Measurements from ENCODE around the gene ATP1A2. TPM values are rescaled to one million over a fixed set of nuclear protein-coding genes. Genes with fewer than 3 reads are reported as not detected.

The ATP1A2 gene
- total and polyA plus RNA-seq, 10 of the 15 experiments (the other 5 are each of a cell fraction or from before 2014, with no cell fraction given) = 0.15 TPM; not detected in 9

- H3K27ac ChIP-seq (ENCODE audit: control insufficient read depth, insufficient read depth) = no peak overlapping the region
- H3K4me3 ChIP-seq = no peak overlapping the region
- TF ChIP-seq PRDM15 (CRISPR knock-in tag; IDR thresholded peaks at IDR 0.05) = no peak
- no peak for TF ChIP-seq STAT1 (conservative IDR thresholded peaks at IDR 0.05)
- TF ChIP-seq TARDBP (IDR thresholded peaks at IDR 0.05; ENCODE audit: borderline replicate concordance) = no peak
- no peak for TF ChIP-seq TAF1 (IDR thresholded peaks at IDR 0.05; ENCODE audit: borderline replicate concordance, low read depth, low read length)
- TF ChIP-seq SP1 (IDR thresholded peaks at IDR 0.05; ENCODE audit: low read depth, low read length) = no peak
- TF ChIP-seq SUPT20H (IDR thresholded peaks at IDR 0.05; ENCODE audit: borderline replicate concordance, control insufficient read depth, low read depth, low read length) = no peak
- TF ChIP-seq IRF5 (IDR thresholded peaks at IDR 0.05; ENCODE audit: borderline replicate concordance) = no peak
- TF ChIP-seq ATF7 (IDR thresholded peaks at IDR 0.05; ENCODE audit: low read depth) = no peak
- TF ChIP-seq EP300 (IDR thresholded peaks at IDR 0.05; ENCODE audit: borderline replicate concordance in 1 of 2, control insufficient read depth in 1 of 2, low read depth in 2 of 2, low read length in 2 of 2) = no peak
- TF ChIP-seq SMC3 (IDR thresholded peaks at IDR 0.05; ENCODE audit: borderline replicate concordance, low read length) = no peak
- CTCF ChIA-PET = interaction anchor here (0.6 to 8.7 kb wide), 19 partner anchors 11 to 185 kb away, joined by 3 to 273 read pairs (median 13); partner anchors contain the start of gene PEX19
- H3K4me1 ChIP-seq (ENCODE audit: control insufficient read depth, insufficient read depth, low read length) = peaks cover 21% of the 10 kb centered on the region
- intact Hi-C loops (cut with micrococcal nuclease; ENCODE audit: unreplicated experiment) = loop anchor here (5.0 kb wide), 1 partner anchor 415 kb away; no protein-coding TSS in a partner anchor
- FAIRE-seq (no peak), DNase-seq (ENCODE audit: low read depth, low spot score) (no peak), ATAC-seq (no peak)
- BruUV-seq (replicated peaks) = no TSS peak
- H2AFZ ChIP-seq (ENCODE audit: control insufficient read depth, low read depth, low read length) = no peak overlapping the region
- POLR2A ChIA-PET = interaction anchor here (1.5 to 2.1 kb wide), 3 partner anchors 12 to 99 kb away, joined by 4 to 10 read pairs (median 6); no protein-coding TSS in a partner anchor
- no peaks in the 10 kb centered on the region for H3K36me3 ChIP-seq (ENCODE audit: control insufficient read depth in 2 of 2, insufficient read depth in 2 of 2, low read length in 1 of 2)
- H4K20me1 ChIP-seq (ENCODE audit: control insufficient read depth, insufficient read depth) = no peaks in the 10 kb centered on the region
- peaks cover 0 to 3% of the 10 kb centered on the region in 2 experiments; a peak in 1 of 4 replicates for H3K27me3 ChIP-seq (replicated peaks in 1 of 2; ENCODE audit: control insufficient read depth in 2 of 2, insufficient read depth in 2 of 2, low read length in 1 of 2)
- H3K79me2 ChIP-seq (ENCODE audit: control insufficient read depth, insufficient read depth, low read length) = no peaks in the 10 kb centered on the region
- H3K4me2 ChIP-seq (ENCODE audit: control insufficient read depth, insufficient read depth) = no peak overlapping the region
- no peak overlapping the region for H3K9ac ChIP-seq (ENCODE audit: control insufficient read depth, insufficient read depth, low read length)
- no peaks in the 10 kb centered on the region for H3K9me3 ChIP-seq (replicated peaks; ENCODE audit: control insufficient read depth, insufficient read depth, low read length)
- in situ Hi-C loops (cut with MboI) = loop anchor here (5.0 kb wide), 1 partner anchor 100 kb away; no protein-coding TSS in a partner anchor
- SMC1A ChIA-PET (ENCODE audit: uncharacterized antibody, unreplicated experiment) = interaction anchor here (0.8 to 5.6 kb wide), 17 partner anchors 9 to 183 kb away, joined by 3 to 123 read pairs (median 9); partner anchors contain the start of gene PEX19
- RAD21 ChIA-PET (ENCODE audit: unreplicated experiment) = interaction anchor here (0.6 to 5.4 kb wide), 11 partner anchors 17 to 186 kb away, joined by 3 to 128 read pairs (median 12); no protein-coding TSS in a partner anchor
These were observed 76.7 kb downstream of the ATP1A2 start for GRCh38 chr1:160192234-160192633.

Other genes with a start within 250 kb of the ATP1A2 start
Only the 7 nearest of the 15 such genes appear.
- 4.6 and 6.0 TPM in 2 replicates for gene PIGM, start 83.8 kb upstream of the ATP1A2 start, total RNA-seq (2014; rRNA removed)
- gene PIGM, start 83.8 kb upstream of the ATP1A2 start, total RNA-seq (2014; rRNA removed; fragmentation: Illumina TruSeq; extraction: Trizol) = 4.4 and 4.5 TPM in 2 replicates
- 4.1 and 4.4 TPM in 2 replicates for gene PIGM, start 83.8 kb upstream of the ATP1A2 start, total RNA-seq (2021)
- gene PIGM, start 83.8 kb upstream of the ATP1A2 start, polyA plus RNA-seq (2011; rRNA removed) = 4.6 and 5.1 TPM in 2 replicates
- gene PIGM, start 83.8 kb upstream of the ATP1A2 start, polyA plus RNA-seq (2014; fragmentation: Illumina TruSeq; extraction: Trizol) = 5.6 and 6.1 TPM in 2 replicates
- 1 to 10 TPM; 2.6 to 3.7 TPM for gene PIGM, start 83.8 kb upstream of the ATP1A2 start, polyA plus RNA-seq (2014; fragmentation: Nextera tagmentation; extraction: Ambion mirVana)
- gene PIGM, start 83.8 kb upstream of the ATP1A2 start, polyA plus RNA-seq (2014; rRNA removed) = 4.2 and 4.6 TPM in 2 replicates
- 1 to 10 TPM; 5.6 to 6.1 TPM for gene PIGM, start 83.8 kb upstream of the ATP1A2 start, polyA plus RNA-seq (2016; fragmentation: Nextera tagmentation; extraction: Ambion mirVana)
- gene KCNJ10, start 45.6 kb upstream of the ATP1A2 start, total RNA-seq (2014; rRNA removed) = 0.06 and 0.22 TPM in 2 replicates
- gene KCNJ10, start 45.6 kb upstream of the ATP1A2 start, total RNA-seq (2014; rRNA removed; fragmentation: Illumina TruSeq; extraction: Trizol) = not detected in 2 replicates
- not detected in 2 replicates for gene KCNJ10, start 45.6 kb upstream of the ATP1A2 start, total RNA-seq (2021)
- gene KCNJ10, start 45.6 kb upstream of the ATP1A2 start, polyA plus RNA-seq (2011; rRNA removed) = 0.09 and 0.11 TPM in 2 replicates
- 0.04 and 0.27 TPM in 2 replicates for gene KCNJ10, start 45.6 kb upstream of the ATP1A2 start, polyA plus RNA-seq (2014; fragmentation: Illumina TruSeq; extraction: Trizol)
- gene KCNJ10, start 45.6 kb upstream of the ATP1A2 start, polyA plus RNA-seq (2014; fragmentation: Nextera tagmentation; extraction: Ambion mirVana) = under 1 TPM; 0.07 to 0.29 TPM
- 0.01 TPM in 1 of 2 replicates, not detected in the other for gene KCNJ10, start 45.6 kb upstream of the ATP1A2 start, polyA plus RNA-seq (2014; rRNA removed)
- under 1 TPM; 0.12 to 0.20 TPM for gene KCNJ10, start 45.6 kb upstream of the ATP1A2 start, polyA plus RNA-seq (2016; fragmentation: Nextera tagmentation; extraction: Ambion mirVana)
- not detected in 2 replicates for gene KCNJ9, start 34.2 kb upstream of the ATP1A2 start, total RNA-seq (2014; rRNA removed)
- not detected in 2 replicates for gene KCNJ9, start 34.2 kb upstream of the ATP1A2 start, total RNA-seq (2014; rRNA removed; fragmentation: Illumina TruSeq; extraction: Trizol)
- not detected in 2 replicates for gene KCNJ9, start 34.2 kb upstream of the ATP1A2 start, total RNA-seq (2021)
- gene KCNJ9, start 34.2 kb upstream of the ATP1A2 start, polyA plus RNA-seq (2011; rRNA removed) = not detected in 2 replicates
- gene KCNJ9, start 34.2 kb upstream of the ATP1A2 start, polyA plus RNA-seq (2014; fragmentation: Illumina TruSeq; extraction: Trizol) = not detected in 2 replicates
- not detected for gene KCNJ9, start 34.2 kb upstream of the ATP1A2 start, polyA plus RNA-seq (2014; fragmentation: Nextera tagmentation; extraction: Ambion mirVana)
- gene KCNJ9, start 34.2 kb upstream of the ATP1A2 start, polyA plus RNA-seq (2014; rRNA removed) = not detected in 2 replicates
- under 1 TPM in 1 of 2 experiments, not detected in 1; 0.12 TPM for gene KCNJ9, start 34.2 kb upstream of the ATP1A2 start, polyA plus RNA-seq (2016; fragmentation: Nextera tagmentation; extraction: Ambion mirVana)
- 12.6 and 14.9 TPM in 2 replicates for gene IGSF8, start 17.1 kb upstream of the ATP1A2 start, total RNA-seq (2014; rRNA removed)
- 5.3 and 5.5 TPM in 2 replicates for gene IGSF8, start 17.1 kb upstream of the ATP1A2 start, total RNA-seq (2014; rRNA removed; fragmentation: Illumina TruSeq; extraction: Trizol)
- 23.0 and 24.7 TPM in 2 replicates for gene IGSF8, start 17.1 kb upstream of the ATP1A2 start, total RNA-seq (2021)
- 5.5 and 15.7 TPM in 2 replicates for gene IGSF8, start 17.1 kb upstream of the ATP1A2 start, polyA plus RNA-seq (2011; rRNA removed)
- 1.1 and 4.0 TPM in 2 replicates for gene IGSF8, start 17.1 kb upstream of the ATP1A2 start, polyA plus RNA-seq (2014; fragmentation: Illumina TruSeq; extraction: Trizol)
- 1 to 10 TPM in 1 of 2 experiments, under 1 TPM in 1; 0.64 to 1.2 TPM for gene IGSF8, start 17.1 kb upstream of the ATP1A2 start, polyA plus RNA-seq (2014; fragmentation: Nextera tagmentation; extraction: Ambion mirVana)
- gene IGSF8, start 17.1 kb upstream of the ATP1A2 start, polyA plus RNA-seq (2014; rRNA removed) = 14.9 and 19.2 TPM in 2 replicates
- gene IGSF8, start 17.1 kb upstream of the ATP1A2 start, polyA plus RNA-seq (2016; fragmentation: Nextera tagmentation; extraction: Ambion mirVana) = 10 to 100 TPM; 12.8 to 15.0 TPM
- gene ATP1A4, start 35.8 kb downstream of the ATP1A2 start, total RNA-seq (2014; rRNA removed) = 0.34 and 0.82 TPM in 2 replicates
- gene ATP1A4, start 35.8 kb downstream of the ATP1A2 start, total RNA-seq (2014; rRNA removed; fragmentation: Illumina TruSeq; extraction: Trizol) = 0.31 and 0.41 TPM in 2 replicates
- 0.62 TPM in 1 of 2 replicates, not detected in the other for gene ATP1A4, start 35.8 kb downstream of the ATP1A2 start, total RNA-seq (2021)
- gene ATP1A4, start 35.8 kb downstream of the ATP1A2 start, polyA plus RNA-seq (2011; rRNA removed) = 0.24 and 0.34 TPM in 2 replicates
- gene ATP1A4, start 35.8 kb downstream of the ATP1A2 start, polyA plus RNA-seq (2014; fragmentation: Illumina TruSeq; extraction: Trizol) = 0.76 and 0.81 TPM in 2 replicates
- 1 to 10 TPM in 1 of 2 experiments, under 1 TPM in 1; 0.75 to 1.0 TPM for gene ATP1A4, start 35.8 kb downstream of the ATP1A2 start, polyA plus RNA-seq (2014; fragmentation: Nextera tagmentation; extraction: Ambion mirVana)
- gene ATP1A4, start 35.8 kb downstream of the ATP1A2 start, polyA plus RNA-seq (2014; rRNA removed) = 0.46 and 0.79 TPM in 2 replicates
- under 1 TPM; 0.47 to 0.63 TPM for gene ATP1A4, start 35.8 kb downstream of the ATP1A2 start, polyA plus RNA-seq (2016; fragmentation: Nextera tagmentation; extraction: Ambion mirVana)
- gene CASQ1, start 74.8 kb downstream of the ATP1A2 start, total RNA-seq (2014; rRNA removed) = 0.28 and 0.38 TPM in 2 replicates
- 0.14 and 0.27 TPM in 2 replicates for gene CASQ1, start 74.8 kb downstream of the ATP1A2 start, total RNA-seq (2014; rRNA removed; fragmentation: Illumina TruSeq; extraction: Trizol)
- 0.21 and 0.40 TPM in 2 replicates for gene CASQ1, start 74.8 kb downstream of the ATP1A2 start, total RNA-seq (2021)
- 0.73 and 0.77 TPM in 2 replicates for gene CASQ1, start 74.8 kb downstream of the ATP1A2 start, polyA plus RNA-seq (2011; rRNA removed)
- 0.40 and 0.92 TPM in 2 replicates for gene CASQ1, start 74.8 kb downstream of the ATP1A2 start, polyA plus RNA-seq (2014; fragmentation: Illumina TruSeq; extraction: Trizol)
- gene CASQ1, start 74.8 kb downstream of the ATP1A2 start, polyA plus RNA-seq (2014; fragmentation: Nextera tagmentation; extraction: Ambion mirVana) = under 1 TPM; 0.22 to 0.61 TPM
- gene CASQ1, start 74.8 kb downstream of the ATP1A2 start, polyA plus RNA-seq (2014; rRNA removed) = 0.44 and 0.95 TPM in 2 replicates
- under 1 TPM; 0.10 to 0.42 TPM for gene CASQ1, start 74.8 kb downstream of the ATP1A2 start, polyA plus RNA-seq (2016; fragmentation: Nextera tagmentation; extraction: Ambion mirVana)
- 37.6 and 40.2 TPM in 2 replicates for gene PEA15, start 89.6 kb downstream of the ATP1A2 start, total RNA-seq (2014; rRNA removed)
- gene PEA15, start 89.6 kb downstream of the ATP1A2 start, total RNA-seq (2014; rRNA removed; fragmentation: Illumina TruSeq; extraction: Trizol) = 65.1 and 68.1 TPM in 2 replicates
- 66.2 and 69.1 TPM in 2 replicates for gene PEA15, start 89.6 kb downstream of the ATP1A2 start, total RNA-seq (2021)
- gene PEA15, start 89.6 kb downstream of the ATP1A2 start, polyA plus RNA-seq (2011; rRNA removed) = 173 and 185 TPM in 2 replicates
- 269 and 323 TPM in 2 replicates for gene PEA15, start 89.6 kb downstream of the ATP1A2 start, polyA plus RNA-seq (2014; fragmentation: Illumina TruSeq; extraction: Trizol)
- 10 to 100 TPM; 15.1 to 28.2 TPM for gene PEA15, start 89.6 kb downstream of the ATP1A2 start, polyA plus RNA-seq (2014; fragmentation: Nextera tagmentation; extraction: Ambion mirVana)
- 113 and 119 TPM in 2 replicates for gene PEA15, start 89.6 kb downstream of the ATP1A2 start, polyA plus RNA-seq (2014; rRNA removed)
- gene PEA15, start 89.6 kb downstream of the ATP1A2 start, polyA plus RNA-seq (2016; fragmentation: Nextera tagmentation; extraction: Ambion mirVana) = 10 to 100 TPM; 64.4 to 68.2 TPM